Ovary (tissue), 3 donors: ENCODE results near the gene SBF2.
"Not testable (repeated sequence)": the region's sequence is repeated elsewhere in the genome, so short reads cannot be mapped to it uniquely, and the experiment has no call there.

ENCODE experiments used
- EP300 ChIP-seq: sonication (generic); formaldehyde crosslinking; IDR thresholded peaks from one replicate; pipeline ENCODE4 v1.6.1; 2017; ENCODE audit warnings: antibody characterized with exemption
- POLR2A ChIP-seq: fragments of 450-650 bp; IDR thresholded peaks from one replicate; pipeline ENCODE4 v1.6.1; 2017; ENCODE audit warnings: antibody characterized with exemption, mild to moderate bottlenecking, moderate library complexity
- TF ChIP-seq, protein P1 (sequence below), 3 donors: fragments of 450-650 bp in 2 of 3; fragments of 200-600 bp in 1 of 3; IDR thresholded peaks; one replicate each; pipeline versions ENCODE4 v1.5.1 to v1.8.0; 2016 to 2022; ENCODE audit warnings: antibody characterized with exemption in 3 of 3, mild to moderate bottlenecking in 1 of 3
- donor health status: DM: no; HTN: no; CAD: no.

DNA sequence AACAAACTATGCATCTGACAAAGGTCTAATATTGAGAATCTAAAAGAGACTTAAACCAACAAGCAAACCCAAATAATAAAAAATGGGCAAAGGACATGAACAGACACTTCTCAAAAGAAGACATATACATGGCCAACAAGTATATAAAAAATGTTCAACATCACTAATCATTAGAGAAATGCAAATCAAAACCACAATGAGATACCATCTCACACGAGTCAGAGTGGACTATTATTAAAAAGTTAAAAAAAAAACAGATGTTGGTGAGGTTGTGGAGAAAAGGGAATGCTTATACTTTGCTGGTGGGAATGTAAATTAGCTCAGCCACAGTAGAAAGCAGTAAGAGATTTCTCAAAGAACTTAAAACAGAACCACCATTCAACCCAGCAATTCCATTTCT is 348.3 kb downstream of the SBF2 start:
- TF ChIP-seq, protein P1, sequence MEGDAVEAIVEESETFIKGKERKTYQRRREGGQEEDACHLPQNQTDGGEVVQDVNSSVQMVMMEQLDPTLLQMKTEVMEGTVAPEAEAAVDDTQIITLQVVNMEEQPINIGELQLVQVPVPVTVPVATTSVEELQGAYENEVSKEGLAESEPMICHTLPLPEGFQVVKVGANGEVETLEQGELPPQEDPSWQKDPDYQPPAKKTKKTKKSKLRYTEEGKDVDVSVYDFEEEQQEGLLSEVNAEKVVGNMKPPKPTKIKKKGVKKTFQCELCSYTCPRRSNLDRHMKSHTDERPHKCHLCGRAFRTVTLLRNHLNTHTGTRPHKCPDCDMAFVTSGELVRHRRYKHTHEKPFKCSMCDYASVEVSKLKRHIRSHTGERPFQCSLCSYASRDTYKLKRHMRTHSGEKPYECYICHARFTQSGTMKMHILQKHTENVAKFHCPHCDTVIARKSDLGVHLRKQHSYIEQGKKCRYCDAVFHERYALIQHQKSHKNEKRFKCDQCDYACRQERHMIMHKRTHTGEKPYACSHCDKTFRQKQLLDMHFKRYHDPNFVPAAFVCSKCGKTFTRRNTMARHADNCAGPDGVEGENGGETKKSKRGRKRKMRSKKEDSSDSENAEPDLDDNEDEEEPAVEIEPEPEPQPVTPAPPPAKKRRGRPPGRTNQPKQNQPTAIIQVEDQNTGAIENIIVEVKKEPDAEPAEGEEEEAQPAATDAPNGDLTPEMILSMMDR (IDR thresholded peaks at IDR 0.05) = not testable (repeated sequence)
- not testable (repeated sequence) for TF ChIP-seq EP300, POLR2A
